Left hindlimb (tissue), 1 donor: ENCODE measurements around the gene RRAGD.

ENCODE experiments used
- DNase-seq: peaks from one replicate; pipeline ENCODE4 v3.0.0-alpha.2; 2018

Gene RRAGD, protein sequence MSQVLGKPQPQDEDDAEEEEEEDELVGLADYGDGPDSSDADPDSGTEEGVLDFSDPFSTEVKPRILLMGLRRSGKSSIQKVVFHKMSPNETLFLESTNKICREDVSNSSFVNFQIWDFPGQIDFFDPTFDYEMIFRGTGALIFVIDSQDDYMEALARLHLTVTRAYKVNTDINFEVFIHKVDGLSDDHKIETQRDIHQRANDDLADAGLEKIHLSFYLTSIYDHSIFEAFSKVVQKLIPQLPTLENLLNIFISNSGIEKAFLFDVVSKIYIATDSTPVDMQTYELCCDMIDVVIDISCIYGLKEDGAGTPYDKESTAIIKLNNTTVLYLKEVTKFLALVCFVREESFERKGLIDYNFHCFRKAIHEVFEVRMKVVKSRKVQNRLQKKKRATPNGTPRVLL

DNA sequence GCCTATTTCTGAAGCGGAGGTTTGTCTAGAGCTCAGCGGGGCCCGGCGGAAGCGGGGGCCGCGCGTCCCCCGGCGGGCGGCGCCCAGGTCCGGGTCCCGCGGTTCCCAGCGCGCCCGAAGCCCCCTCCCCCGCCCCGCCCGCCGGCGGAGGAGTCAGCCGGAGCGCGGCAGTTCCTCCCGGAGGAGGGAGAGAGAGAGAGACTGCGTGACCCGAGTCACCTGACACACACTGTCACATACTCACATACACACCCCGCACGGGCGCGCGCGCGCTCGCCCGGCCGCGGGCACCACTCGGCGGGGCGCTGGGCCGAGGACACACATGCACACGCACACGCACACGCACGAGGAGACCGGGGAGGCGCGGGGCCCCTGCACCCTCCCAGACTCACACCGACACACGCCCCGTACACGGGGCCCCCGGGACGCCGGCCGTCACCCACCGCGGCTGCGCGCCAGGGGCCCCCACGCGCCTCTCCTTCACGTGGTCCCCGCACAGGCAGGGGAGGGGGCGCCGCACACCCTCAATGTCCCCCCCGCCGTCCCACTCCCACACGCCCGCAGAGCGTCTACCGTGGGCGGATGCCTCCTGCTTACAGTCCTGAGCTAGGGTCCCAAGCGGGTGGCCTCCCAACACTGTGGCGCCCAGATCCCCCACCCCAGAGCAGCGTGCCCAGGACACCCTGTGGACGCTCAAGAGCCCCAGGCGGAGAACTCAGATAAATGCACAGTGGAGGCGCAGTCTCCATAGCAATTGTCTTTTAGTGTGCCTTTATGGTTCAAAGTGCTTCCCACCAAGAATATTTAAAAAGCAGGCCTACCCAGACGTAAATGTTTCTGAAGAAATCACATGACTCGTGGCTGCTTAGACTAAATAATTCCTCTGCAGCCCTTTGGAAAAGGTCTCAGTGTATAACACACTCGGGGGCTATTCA lies at the start of gene RRAGD:
Gene RRAGD (minus strand): TSS at position 203 of the 935 bp plus-strand sequence. CDS start 280 bp downstream, outside the sequence.
- DNase-seq, result peak; percentile 75

DNA sequence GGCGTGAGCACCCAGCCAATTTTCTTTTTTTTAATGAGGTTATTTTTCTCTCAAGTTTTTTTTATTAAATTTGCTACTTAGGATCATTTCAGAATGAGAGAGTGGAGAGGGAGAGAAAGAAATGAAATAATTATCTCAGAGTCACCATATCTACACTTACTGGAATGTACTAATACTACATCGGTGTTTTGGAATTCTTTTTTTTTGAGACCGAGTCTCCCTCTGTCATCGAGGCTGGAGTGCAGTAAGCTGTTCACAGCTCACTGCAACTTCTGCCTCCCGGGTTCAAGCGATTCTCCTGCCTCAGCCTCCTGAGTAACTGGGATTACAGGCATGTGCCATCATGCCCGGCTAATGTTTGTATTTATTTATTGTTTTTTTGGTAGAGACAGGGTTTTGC lies 48.6 kb upstream of the RRAGD start:
- DNase-seq, result no peak

DNA sequence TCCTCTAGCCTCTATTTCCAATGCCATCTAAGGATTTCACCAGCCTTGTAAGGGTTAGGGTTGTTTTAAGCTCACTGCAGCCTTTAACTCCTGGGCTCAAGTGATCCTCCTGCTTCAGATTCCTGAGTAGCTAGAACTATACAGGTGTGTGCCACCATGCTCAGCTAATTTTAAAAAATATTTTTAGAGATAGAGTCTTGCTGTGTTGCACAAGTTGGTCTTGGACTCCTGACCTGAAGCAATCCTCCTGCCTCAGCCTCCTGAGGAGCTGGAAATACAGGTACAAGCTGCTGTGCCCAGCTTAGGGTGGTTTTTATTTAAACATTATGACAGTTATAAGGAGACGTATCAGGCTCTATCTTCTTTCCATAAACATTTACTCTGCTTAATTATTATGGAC lies 47.4 kb upstream of the RRAGD start:
- DNase-seq, result no peak

DNA sequence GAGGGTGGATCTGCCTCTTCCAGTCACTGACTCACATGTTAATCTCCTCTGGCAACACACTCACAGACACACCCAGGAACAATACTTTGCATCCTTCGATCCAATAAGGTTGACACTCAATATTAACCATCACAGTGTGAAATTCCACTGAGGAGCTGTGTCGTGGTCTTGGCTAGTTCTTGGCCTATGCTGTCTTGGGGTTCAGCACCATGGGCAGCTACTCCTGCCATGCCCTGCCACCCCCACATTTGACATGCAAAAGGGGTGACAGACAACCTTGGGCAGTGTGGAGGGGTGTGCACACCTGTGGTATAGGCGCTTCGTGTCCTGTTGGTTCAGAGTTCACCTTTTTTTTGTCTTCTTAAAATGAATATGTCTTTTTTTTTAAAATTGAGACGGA lies 46.6 kb upstream of the RRAGD start:
- DNase-seq, result no peak

DNA sequence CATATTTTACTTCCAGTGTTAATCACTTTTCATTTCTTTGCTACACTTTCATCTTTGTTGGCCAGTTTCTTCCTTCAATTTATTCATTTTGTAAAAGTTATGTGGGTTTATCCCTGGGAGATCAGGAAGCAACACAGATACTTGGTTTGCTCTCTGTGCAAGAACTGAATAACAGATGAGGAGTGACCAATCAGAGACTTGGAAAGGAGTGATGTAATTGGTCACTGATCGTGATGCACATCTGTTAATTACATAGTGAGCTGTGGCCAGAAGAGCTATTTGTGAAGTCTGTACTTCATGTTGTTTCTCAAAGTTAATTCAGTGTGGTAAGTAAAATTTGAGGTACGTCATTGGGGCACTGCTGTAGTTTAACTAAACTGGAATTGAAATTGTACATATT lies 42.2 kb upstream of the RRAGD start:
- DNase-seq, result no peak

DNA sequence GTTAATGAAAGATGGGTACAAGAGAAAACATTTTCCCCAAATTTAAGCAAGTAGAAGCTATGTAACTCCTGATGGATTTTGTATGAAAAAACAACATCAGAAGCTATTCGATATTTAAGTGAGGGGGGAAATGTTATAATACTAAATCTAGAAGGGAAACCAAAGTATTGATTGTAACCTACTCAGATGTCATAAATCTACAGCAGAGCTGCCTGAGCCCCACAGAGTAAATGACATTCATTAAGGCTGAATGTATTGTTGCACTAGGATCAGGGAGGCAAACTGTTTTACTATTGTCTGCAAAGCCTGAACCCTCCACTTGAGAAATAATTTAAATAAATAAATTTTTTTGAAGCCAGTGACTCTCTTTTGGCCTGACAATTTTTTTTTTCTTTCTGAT lies 40.2 kb upstream of the RRAGD start:
- DNase-seq, result no peak

DNA sequence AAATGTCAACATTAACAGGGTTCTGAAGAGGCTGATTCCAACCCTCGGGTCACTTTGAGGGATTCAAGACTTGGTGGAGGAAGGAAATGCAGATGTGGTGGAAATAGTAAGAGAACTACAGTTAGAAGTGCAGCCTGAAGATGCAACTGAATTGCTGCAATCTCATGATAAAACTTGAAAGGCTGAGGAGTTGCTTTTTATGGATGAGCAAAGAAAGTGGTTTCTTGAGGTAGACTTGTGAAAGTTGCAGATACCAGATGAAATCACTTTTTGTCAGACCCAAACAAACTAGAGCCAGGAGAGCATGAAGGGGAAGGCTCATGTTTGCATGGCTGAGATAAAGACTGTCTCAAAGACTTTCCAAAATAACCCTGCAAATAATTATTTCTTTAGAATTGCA lies 37.1 kb upstream of the RRAGD start:
- DNase-seq, result no peak

DNA sequence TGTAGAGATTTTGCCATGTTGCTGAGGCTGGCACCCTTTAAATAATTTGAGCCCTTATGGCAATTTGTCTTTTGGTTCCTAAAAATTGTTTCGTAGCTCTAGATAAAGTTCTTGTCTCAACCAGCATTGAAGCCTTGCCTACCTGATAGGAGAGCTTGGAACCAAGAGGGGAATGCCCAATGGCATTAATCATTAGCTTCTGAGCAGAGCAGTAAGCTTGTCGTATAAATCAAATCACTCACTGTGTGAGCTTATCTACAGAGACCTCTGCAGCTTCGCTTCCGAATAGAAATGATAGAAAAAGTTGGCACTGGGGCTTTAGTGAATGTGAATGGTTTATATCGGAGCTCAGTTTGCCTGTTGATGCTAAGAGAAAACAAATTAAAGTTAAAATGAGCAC lies 31.6 kb upstream of the RRAGD start:
- no peak for DNase-seq

DNA sequence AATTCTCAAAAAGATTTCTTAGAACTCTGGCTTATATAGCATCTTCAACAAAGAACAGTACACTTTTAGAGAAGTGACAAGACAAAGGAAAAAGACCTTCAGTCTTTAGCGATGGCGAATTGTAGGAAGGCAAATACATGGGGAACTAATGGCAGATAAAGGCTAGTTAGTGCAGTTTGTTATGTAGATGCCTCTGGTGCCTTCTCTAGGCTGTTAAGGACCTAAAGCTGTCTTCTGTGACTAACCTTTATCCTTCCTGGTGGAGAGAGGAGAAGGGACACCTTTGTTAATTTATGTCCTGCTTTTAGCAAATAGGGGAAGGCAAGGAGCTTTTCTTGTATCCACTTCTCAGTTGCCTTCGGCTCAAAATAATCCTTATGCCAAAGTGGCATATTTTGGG lies 28.1 kb upstream of the RRAGD start:
- no peak for DNase-seq

DNA sequence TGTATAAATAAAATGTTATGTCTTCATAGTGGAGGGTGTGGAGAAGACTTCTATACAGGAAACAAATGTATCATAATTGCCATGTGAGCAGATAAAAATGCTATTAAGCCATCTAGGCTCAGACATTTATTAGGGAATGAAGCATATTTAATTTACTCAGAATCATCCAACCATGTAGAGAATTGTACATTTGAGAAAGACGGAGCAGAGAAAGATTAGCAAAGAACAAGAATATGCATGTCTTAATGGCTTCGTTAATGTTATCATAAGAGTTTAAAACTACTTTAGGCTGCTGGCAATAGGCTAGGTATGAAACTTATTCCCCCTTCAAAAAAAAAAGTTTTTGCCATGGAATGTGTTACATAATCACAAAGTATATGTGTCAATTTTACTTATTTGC lies 26.9 kb upstream of the RRAGD start:
- no peak for DNase-seq

DNA sequence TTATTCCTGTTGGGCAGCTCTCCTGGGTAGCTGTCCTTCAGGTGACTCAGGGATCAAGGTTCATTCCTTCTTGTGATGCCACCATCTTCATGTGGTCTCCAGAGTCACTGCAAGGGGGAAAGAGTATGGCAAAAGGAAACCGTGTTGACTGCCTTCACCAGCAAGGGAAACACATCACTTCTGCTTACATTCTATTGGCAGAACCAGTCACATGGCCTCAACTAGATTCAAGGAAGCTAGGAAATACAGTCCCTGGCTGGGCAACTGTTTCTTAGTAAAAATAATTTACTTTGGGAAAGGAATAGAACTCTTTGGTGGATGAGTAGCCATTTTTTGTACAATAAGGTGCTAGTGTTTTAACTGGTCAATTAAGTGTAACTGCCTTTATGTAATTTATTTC lies 26.2 kb upstream of the RRAGD start:
- DNase-seq, result no peak

DNA sequence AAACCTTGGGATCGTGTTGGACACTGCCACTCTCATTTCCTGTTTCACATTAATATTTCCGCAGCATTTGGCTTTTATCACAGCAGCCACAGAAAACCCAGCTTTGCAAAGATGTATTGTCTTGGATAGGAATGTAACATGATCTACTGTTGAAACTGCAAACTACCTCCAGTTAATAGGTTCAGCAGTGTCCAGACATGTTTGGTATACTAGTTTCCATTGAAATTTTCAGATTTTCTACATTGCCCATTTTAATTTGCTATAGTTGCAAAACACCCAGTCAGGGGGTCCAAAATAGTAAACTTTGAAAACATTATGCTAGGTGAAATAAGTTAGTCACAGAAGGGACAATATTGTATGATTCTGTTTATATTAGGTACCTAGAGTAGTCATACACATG lies 24.2 kb upstream of the RRAGD start:
- DNase-seq, result no peak

DNA sequence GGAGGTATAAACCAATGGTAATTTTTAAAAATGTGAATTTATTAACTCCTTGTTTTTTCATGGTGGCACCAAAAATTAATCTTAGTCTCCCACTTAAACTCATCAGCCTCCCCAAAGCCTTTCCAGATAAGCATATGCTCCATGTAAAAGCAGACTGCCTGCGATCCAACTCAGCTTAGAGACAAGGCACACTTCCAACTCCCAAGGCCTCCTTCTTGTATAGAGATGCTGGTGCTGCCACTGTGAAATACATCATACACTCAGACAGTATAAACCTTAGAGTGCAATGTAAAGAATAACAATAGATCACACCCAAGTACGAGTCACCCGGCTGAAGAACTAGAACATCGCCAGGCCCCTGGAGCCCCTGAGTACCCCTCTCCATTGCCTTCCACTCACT lies 22.9 kb upstream of the RRAGD start:
- DNase-seq, result no peak

DNA sequence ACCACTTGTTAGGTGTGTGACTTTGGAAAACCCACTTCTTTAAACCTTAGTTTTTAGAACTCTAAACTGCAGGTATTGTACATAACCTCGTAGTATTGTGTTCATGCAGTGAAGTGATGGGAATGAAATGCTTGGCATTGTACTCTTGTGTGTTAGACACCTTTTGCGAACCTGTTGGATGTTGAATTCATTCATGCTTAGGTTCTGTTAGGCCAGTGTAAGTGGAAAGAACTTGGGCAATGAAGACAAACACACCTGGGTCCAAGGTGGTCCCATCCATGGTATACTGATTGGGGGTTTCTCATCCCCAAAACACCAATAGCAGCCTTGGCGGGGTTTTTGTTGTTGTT lies 22.1 kb upstream of the RRAGD start:
- no peak for DNase-seq

DNA sequence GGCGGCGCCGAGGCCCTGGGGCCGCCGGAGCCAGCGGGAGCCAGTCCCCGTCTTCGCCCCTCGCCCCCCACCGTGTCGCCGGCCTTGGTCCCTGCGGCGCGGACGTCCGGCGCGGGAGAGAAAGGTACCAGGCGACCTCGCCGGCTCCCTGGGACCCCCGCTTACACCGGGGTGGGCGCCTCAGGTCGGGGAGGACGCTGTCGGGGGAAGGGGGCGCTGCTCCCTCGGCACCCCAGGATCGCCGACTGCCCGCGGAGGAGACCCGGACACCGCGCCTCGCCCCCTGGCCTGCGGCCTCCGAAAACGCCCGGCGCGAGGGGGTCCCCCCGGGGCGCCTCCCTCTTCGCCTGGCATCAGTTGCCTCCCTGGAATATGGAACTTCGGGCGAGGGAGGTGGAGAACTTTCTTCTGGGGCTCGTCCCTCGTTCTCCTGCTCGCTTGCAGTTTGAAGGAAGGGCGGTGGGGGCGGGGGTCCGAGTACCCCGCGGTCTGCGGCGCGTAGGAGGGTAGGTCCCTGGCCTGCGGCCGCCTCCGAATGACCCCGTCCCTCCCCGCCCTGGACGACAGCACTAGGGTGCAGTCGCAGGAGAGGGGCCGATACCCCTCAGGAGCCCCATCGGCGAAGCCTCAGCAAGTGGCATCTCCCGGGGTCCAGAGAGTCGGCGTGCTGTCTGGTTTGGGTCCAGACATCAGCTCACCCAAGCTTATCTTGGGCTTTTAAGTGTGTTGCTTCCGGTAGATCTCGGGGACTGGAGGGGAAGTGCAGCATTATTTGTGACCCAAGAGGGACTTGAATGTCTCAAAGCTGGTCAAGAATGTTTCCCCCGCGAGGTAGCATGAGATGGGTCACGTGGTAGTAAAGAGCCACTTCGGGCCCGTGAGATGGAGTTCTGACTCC lies 21.4 kb upstream of the RRAGD start:
- no peak for DNase-seq

DNA sequence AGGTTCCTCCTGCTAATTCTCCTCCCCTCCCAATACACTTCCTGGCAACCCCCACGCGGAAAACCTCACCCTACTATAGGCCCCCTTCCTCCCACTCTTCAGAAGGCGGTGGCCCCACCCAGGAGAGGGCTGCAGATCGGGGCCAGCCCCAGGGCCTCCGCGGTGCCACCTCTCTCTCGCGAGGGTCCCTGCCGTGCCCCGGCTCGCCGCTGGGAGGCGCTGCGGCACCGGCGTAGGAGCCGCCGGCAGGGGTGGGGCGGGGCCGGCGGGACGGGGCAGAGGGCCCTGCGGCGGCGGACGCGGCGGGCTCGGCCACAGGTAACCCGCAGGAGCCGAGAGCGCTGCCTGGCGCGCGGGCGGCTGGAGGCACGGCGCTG lies 20.8 kb upstream of the RRAGD start, which contains the start of gene ANKRD6:
Gene ANKRD6 (plus strand): TSS at position 278 of the 377 bp plus-strand sequence. CDS start 133,825 bp downstream, outside the sequence.
- DNase-seq, result peak; percentile 78

DNA sequence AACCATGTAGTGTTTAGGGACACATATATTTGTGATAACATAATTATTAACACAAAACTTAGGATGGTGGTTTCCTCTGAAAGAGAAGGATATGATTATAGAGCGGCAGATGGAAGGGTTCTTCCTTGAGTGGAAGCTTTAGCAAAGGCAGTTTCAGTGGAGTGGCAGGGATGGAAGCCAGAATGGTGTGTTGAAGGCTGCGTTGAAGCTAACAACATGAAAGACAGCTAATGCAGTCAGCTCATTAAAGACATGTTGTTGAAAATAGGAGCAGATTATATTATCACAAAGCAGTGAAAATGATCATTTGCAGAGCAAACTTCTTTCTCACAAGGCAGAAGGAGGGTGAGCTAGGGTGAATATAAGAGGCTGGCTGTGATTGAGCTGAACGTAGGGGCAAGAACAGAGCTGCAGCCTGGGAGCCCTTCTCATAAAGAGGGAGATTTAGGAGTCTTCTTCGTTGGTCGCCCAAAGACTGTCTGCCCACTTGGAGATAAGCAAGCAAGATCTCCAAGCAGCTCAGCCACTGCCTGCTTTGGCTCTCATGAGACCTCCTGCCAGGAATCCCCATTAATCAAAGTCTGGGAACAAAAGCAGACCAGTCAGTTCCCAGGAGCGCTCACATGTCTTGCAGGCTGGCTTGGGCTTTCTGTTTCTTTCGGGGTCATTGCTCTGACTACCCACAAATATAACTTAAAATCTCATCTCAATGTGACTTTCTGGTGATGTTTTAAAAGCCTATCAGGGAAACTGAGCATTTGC lies 18.3 kb upstream of the RRAGD start:
- no peak for DNase-seq

DNA sequence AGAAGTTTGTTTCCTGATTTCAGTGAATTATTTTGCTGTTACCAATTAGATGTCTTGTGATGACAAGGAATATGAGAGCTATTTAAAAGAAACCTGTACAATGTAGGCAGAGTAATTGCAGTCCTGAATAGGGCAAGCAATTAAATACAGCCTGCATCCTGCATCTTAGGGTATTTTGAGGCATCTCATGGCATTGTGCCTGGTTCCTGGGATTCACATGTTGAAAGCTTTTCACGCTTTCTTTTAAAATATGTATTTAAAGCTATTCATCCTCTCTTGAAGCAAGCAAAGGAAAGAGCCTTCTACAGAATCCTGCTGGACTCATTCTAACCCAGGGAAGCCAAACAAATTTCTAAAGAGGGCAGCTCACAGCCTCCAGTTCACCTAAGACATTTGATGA lies 4.7 kb upstream of the RRAGD start:
- DNase-seq, result no peak

DNA sequence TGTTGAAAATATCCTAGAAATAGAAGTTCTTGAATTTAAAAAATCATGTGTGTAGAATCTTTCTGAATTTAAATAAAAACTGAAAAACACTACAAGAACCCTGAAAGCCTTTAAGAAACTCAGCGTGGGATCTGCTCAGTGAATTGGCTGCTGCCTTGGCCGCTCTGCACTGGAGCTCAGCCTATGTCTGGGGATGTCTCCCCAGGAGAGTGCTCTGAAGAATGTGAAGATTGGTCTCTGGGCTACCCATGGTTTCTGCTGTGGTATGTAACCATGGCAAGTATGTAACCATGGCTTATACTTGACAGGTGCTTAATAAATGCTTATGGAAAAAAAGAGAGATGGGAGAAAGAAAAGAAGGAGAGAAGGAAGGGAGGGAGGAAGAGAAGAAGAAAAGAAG lies 3.1 kb upstream of the RRAGD start:
- no peak for DNase-seq

DNA sequence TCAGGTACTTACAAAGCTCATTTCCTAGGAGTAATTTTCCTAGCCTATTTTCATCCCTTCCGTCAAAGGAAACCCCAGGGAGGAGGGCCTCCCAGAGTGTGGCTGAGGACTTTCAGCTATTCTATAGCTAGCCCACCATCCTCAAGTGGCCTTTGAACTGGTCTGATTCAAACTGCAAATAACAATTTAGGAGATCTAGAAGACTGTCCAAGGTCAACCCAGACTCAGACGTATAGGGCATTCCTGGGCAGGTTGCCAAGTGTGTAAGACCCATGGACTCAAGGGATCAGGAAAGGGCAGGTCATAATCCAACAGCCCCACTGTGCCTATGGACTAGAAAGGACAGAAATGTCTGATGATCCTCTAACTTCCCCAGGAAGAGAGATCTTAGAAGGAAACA lies 2.1 kb upstream of the RRAGD start:
- DNase-seq, result no peak

DNA sequence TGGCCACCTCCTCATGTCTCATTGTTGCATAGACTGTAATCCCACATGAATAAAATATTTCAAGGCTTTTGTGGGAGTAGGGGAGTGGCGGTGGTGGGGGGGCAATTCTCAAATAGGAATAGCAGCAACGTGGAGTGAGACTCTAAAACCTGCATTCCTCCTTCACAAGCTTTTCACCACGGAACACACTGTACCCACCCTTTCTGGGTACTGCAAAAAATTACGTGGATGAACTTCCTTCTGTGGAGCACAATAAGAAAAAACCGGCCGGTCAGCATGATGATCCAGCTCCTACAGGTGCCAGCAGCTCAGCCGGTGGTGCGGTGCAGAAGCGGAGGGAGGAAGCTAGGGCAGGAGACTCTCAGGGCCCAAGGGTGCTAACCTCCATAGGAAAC lies 930 bp upstream of the RRAGD start:
- no peak for DNase-seq
